Activated CD8-positive, alpha-beta memory T cell treated with anti-CD3 and anti-CD28 coated beads for 36 hours (primary cell): ENCODE data around the gene TTC7B. TPM values are rescaled to one million over a fixed set of nuclear protein-coding genes. Genes with fewer than 3 reads are reported as not detected.

Experiments used
- CTCF ChIA-PET: fragments of 350-600 bp; sonication (Branson Sonifier 250); formaldehyde crosslinking; loops from one replicate; lab custom pipeline; 2021; ENCODE audit warnings: antibody characterized with exemption; lab: Charles Lee
- POLR2A ChIA-PET: fragments of 350-600 bp; sonication (Branson Sonifier 250); formaldehyde crosslinking; loops from one replicate; lab custom pipeline; 2021; ENCODE audit warnings: antibody characterized with exemption; lab: Charles Lee
- total RNA-seq, 2 experiments: library from RNA; stranded (reverse); gene quantifications; one replicate each; pipeline ENCODE4 v1.2.3, GENCODE V29; 2021

The TTC7B gene
- total RNA-seq, 2 experiments from 2014 or later: 7.0 to 8.5 TPM

DNA sequence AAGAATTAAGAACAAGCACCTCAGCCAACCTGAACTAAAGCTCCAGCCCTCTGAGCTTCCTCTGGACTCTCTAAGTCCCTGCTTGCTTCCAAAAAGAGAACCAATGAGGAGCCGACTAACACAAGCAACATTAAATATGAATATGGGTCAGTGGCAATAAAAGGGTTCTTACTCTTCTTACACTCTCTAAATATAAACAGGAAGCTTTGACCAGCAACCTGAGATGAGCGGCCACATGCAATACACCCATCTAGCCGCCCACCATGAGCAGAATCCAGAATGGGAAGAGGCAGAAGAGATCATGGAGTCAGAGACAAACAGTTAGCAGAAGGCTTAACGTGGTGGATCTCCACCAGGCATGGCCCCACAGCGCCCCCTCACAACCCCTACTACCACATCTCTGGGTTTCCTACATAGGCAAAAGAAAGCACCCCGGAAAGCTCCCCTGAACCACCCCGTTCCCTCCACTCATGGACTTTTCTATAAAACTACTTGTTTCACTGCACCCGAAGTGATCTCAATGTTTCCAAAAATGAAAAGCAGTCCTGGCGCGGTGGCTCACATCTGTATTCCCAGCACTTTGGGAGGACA, 59.4 kb downstream of the TTC7B start:
- ChIA-PET CTCF (interaction anchor here (0.5 to 1.5 kb wide), 4 partner anchors 10 to 368 kb away, joined by 3 to 5 read pairs (median 4); no protein-coding TSS in a partner anchor), POLR2A (interaction anchor here (0.6 kb wide), 1 partner anchor 44 kb away, joined by 9 read pairs; no protein-coding TSS in a partner anchor)

DNA sequence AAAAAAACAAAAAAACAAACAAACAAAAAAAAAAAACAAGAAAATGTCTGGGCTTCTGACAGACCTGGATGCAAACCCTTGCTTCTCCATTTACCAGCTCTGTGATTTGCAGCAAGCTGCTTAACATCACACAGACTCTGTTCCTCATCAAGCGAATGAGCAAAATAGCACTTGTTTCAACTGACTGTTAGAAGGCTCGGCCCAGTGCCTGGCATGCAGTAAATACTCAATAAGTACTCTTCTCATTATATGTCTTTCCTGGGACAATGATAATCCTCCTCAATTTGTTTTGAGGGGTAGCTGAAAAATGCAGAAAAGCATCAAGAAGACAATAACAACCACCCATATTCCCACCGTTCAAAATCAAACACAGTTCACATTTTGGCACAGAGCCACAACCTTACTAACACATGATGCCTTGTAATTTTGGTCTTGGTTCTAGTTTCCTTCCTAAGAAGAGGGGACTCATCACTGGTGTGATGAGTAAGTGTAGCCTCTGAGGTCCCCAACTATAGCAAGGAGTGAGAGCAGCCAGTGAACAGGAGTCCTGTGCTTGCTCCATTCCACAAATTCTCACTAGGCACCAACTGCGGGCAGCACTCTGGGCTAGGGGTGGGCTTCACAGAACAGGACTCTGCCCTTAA, 60.4 kb downstream of the TTC7B start:
- POLR2A ChIA-PET: no interaction called here
- CTCF ChIA-PET: no interaction called here

DNA sequence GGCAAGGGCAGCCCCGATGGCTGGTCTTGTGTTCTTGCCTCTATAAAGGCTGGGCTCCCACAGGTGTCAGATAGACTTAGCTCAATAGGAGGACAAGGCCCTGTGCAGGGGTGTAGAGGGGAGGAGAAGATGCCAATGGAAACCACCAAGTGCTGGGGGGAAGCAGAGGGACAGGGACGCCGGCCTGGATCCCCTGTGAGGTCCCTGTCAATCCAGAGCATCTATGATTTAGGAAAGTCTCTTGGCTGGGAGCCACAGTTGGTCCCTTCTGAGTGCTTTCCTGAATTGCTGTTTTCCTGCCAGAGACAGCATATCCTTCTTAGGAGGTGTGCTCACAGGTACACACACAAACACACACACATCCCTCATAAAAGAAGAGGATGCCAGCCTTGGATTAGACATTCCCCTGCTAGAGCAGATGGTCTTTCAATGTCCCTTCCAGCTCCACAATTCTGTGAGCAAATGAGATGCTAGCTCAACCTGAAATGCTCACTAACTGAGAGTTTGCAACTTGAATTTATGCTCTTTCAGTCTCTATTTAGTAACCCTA, 62.7 kb downstream of the TTC7B start:
- POLR2A ChIA-PET: no interaction called here
- CTCF ChIA-PET: no interaction called here

DNA sequence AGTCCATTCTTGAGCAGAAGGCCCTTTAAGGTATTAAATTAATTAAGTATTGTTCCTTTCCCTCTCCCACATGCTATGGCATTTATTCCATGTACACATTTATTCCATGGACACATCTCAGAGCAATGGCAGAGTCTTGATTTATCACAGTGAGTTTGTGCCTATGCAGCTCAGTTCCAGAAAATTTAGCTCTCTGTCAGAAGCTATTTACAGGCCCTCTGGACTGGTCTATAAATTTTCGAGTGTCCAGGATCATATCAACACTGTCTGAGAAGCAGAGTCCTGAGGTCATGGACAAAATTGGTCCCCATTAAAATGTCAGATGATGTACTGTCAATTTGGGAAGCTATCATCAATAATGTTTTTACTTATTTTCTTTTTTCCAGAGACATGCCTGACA, 65.5 kb downstream of the TTC7B start:
- ChIA-PET CTCF (no interaction called here), POLR2A (no interaction called here)

DNA sequence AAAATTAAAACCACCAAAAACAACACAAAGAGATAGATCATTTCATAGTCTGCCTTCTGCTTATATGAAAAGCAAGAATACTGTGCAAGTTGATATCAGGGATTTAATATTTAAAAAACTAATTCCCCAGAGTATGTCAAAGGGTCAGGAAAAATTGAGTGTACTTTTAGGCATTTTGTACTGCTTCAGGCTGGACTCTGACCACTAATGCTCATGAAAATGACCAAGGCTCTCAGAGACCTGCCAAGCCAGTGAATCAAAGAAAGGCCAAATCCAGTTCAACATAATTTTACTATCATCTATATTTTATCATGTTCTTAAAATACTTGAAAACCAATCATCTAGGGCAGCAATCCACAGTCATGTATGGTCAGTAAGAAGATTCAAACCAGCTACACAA, 66.0 kb downstream of the TTC7B start:
- CTCF ChIA-PET: no interaction called here
- POLR2A ChIA-PET: no interaction called here

DNA sequence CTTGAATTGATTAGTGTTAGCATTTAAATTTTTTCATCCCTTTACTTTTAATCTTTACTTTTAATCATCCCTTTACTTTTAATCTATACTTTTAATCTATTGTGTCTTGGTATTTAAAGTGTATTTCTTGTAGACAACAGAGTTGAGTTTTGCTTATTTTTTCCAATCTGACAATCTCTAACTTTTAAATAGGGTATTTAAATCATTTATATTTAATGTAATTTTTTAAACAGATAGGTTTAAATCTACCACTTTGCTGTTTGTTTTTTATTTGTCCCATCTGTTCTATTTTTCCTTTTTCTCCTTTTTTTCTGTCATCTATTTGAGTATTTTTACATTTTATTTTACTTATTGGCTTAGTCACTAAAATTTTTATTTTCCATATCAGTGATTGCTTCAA, 68.3 kb downstream of the TTC7B start:
- CTCF ChIA-PET: no interaction called here
- POLR2A ChIA-PET: no interaction called here

DNA sequence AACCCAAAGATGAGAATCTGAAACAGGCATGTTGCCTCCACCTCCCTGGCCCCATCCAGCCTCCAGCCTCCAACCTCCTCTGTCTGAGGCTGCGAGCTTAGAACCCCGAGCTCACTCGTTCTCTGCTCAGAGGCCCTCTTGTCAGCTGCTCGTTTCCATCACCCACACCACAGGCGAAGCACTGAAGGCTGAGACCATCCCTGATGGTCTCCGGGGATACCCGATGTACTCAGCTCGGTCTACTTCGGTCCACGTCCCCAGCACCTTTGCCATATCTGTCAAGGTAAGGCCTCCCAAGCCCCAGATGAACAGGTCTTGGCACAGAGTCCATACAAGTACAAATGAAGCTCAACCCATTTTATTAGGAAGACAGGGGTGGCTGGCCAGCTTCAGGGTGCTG, 72.4 kb downstream of the TTC7B start:
- ChIA-PET CTCF (no interaction called here), POLR2A (no interaction called here)

DNA sequence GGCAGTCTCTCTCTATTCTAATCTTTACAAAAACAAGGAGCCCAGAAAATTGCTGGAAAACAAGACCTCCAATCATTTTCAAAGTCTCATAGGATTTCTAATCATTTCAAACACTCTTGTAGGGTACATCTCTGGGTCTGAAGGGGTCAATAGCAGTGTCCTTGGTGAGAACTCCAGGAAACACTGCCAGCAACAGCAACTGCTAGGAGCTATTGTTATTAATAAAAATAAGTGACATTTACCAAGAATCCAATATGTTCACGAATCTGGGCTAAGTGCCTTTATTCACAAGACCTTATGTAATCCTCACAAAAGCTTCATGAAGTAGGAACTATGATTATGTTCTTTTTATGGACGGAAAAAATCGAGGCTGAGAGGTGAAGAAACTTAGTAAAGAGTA, 72.8 kb downstream of the TTC7B start:
- ChIA-PET CTCF (no interaction called here), POLR2A (no interaction called here)

DNA sequence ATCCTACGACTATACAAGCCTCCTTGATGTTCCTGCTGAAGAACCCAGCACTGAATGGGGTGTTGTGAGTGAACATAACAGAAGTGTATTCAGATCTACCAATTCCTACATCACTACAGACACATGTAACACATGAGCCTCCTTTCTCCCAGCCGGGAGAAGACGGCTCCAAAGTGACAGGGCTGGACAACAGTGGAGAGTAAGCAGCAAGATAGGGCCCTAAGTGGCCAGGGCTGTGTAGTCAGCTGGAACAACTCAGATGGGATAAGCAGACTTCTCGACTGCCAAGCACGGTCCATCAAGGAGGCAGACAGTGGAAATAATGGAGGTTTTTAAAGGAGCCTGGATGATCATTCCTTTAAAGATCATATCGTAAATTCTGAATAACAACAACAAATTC, 73.5 kb downstream of the TTC7B start:
- ChIA-PET CTCF (no interaction called here), POLR2A (no interaction called here)

DNA sequence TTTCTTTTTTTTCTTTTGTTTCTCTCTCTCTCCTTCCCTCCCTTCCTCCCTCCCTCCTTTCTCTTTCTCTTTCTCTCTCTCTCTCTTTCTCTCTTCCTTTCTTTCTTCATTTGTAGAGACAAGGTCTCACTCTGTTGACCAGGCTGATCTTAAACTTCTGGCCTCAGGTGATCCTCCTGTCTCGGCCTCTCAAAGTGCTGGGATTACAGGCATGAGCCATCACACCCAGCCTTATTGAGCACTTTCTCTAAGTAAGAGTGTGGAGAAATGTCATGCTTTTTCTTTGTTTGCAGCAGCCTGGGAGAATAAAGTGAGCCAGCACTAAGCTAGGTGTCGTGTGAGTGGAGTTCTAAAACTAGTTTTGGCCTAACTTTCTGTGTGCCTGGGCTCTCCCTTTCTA, 74.0 kb downstream of the TTC7B start:
- ChIA-PET CTCF (no interaction called here), POLR2A (no interaction called here)

DNA sequence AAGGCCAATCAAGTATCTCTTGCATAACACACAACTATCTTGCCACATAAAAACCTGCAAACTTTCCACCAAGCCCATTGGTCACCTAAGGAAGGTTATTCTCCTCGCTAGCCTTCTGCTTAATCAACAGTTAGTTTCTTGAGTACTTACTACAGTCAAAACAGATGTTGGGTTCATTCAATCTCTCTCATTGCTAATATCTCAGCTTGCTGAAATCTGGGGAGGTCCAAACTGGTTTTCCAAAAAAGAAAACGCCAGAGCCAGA, 74.6 kb downstream of the TTC7B start:
- POLR2A ChIA-PET: no interaction called here
- CTCF ChIA-PET: no interaction called here

DNA sequence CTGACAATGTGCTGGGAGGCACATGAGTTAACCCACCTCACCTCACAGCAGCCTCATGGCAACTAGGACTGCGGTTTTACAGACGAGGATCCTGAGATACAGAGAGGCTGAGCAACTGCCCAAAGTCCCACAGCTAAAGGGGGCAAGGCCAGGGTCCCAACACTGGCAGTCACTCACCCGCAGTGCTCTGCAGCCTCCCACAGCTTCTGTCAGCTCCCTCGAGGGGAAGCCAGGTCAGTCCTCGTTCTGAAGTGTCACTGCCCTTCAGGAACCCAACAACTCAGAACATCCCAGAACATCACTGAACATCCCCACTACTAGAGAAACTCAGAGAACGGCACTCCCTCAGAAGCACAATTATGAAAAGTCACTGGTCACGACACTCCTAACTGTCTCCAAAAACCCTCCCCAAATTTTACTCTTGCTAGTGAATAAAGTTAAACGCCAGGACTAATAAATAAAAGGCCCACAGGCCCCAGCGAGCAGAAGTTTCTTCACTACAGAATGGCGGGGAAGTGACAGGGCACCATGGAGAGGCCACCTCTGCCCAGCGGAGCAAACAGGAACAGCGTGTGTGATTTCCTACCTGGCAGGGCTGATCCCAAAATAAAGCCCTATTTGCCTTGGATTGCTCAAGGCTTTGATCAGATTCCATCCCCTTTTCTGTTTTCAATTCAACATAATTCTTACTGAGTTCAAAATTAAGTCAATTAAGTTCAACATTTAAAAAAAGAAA, 75.1 kb downstream of the TTC7B start:
- CTCF ChIA-PET: interaction anchor here (0.7 kb wide), 1 partner anchor 392 kb away, joined by 3 read pairs; no protein-coding TSS in a partner anchor
- POLR2A ChIA-PET: no interaction called here

DNA sequence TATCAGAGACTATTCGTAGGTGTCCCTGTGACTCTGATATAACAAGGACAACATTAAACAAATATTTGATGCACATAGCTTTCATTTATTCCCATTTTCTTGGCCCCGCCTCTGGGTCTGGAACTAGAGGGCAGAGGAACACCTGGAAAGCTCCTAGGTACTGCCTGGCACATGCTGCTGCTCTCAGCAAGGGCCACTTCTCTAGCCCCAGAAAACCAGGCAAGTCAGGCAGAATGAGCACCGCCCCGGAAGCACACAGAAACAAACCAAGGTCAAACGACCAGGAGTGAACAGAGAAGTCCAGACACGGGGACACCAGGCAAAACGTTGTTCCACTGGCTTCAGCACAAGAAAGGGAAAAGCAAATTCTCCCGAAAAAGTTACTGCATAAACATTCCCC, 76.1 kb downstream of the TTC7B start:
- CTCF ChIA-PET: interaction anchor here (0.7 kb wide), 1 partner anchor 391 kb away, joined by 3 read pairs; no protein-coding TSS in a partner anchor
- POLR2A ChIA-PET: no interaction called here

DNA sequence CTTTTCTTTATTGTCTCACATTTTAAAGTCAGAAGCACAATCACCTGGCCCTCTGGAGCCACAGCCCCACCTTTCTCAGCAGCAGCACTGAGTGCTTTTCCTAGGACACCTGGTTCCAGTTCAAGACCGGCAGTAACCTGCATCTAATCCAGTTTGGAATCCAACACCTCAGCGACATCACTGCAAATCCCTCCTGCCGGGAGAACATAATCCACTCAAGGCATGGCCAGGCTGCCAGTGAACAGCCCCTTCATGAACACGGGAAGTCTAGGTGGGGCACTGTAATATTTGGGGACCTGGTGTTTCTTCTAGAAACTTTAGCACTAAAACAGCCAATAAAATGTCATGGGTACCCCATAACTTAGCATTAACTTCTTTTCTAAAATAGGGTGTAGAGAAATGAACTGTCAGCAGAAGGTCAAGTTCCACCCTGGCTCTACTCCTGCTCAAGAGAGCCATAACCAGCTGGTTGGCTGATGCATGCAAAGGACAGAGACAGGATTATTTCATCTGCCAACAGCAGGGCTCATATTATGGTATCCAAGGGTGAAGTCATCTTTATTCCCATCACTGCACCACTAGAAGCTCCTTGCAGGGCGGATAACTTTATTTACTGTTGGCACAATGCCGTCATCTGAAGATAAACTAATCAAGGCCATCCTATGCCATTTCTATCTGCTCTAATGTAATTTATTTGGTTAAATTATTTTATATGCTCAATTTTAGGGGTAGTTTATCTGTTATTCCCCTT, 76.7 kb downstream of the TTC7B start:
- CTCF ChIA-PET: no interaction called here
- POLR2A ChIA-PET: no interaction called here

DNA sequence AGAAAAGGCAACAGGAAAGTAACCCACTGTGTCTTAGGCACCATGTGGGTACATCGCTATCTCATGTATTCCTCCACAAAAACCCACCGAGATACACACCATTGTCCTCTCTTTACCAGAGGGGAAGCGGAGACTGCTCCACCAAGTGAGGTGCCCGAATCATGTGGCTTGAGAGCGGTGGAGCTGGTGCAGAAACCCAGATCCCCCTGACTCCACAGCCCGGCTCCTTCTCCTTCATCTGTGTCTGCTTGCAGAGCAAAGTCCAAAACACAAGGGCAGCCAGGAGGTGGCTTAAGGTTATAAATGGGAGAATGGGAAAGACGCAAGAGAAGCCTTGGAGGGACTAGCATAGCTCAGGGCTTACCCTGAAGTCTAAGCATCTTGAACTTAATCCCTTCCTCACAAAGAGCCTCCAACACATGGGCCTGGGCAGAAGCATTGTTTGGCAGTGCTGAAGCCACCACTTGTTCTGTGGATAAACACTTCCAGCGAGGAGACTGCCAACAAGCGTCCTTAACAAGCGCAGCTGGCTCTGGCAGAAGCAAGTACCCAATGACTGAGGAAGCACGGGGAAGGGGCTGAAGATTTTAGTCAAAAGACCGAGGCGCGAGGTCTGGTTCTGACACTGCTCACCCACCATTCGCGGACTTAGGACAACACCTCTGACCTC, 83.0 kb downstream of the TTC7B start:
- ChIA-PET POLR2A (no interaction called here), CTCF (interaction anchor here (0.6 kb wide), 1 partner anchor 175 kb away, joined by 3 read pairs; no protein-coding TSS in a partner anchor)

DNA sequence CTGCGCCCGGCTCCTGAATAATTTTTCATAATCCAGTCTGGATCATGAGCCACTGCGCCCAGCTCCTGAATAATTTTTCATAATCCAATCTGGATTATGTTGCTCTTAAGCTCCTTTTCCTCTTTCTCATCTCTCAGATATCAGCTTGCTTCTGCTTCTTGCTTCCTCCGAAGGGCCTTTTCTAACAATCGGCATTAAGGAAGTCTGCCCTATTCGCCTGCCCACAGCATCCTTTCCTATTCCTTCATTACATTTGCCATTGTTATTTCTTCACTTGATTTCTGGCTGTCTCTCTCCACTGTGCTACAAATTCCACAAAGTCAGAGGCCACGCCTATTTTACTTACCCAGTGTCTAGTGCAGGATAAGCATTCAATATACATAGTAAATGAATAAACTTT, 83.5 kb downstream of the TTC7B start:
- ChIA-PET CTCF (no interaction called here), POLR2A (no interaction called here)

DNA sequence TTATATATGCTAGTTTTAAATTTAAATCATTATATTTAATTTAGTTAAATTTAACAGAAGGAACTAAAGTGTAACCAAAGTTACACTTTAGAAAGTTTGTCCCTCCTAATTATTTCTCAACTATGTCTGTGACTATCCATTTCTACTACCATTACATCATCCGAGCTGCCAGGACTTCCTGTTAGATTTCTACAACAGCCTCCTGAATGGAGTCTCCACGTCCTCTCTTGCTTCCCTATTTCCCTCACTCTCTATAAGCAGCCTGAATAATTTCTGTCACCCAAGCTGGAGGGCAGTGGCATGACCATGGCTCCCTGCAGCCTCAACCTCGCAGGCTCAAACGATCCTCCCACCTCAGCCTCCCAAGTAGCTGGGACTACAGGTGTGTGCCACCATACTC, 84.1 kb downstream of the TTC7B start:
- ChIA-PET POLR2A (no interaction called here), CTCF (no interaction called here)

DNA sequence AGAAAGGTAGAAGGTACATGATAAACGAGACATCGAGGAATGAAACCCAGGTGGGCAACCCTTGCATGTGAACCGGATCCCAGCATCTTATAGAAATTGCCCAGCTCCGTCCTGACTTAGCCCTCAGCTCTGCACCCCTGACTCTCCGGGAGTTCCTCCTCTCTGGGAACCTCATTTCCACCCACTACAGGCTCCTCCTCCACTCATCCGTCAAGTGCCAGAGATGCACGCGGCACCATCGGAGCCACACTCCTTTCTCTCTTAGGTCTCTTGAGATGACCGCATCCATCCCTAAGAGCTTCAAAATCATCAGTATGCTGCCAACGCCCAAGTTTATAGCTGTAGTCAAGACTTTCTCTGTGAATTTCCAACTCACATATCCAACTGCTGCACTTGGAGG, 84.7 kb downstream of the TTC7B start:
- ChIA-PET POLR2A (no interaction called here), CTCF (no interaction called here)

DNA sequence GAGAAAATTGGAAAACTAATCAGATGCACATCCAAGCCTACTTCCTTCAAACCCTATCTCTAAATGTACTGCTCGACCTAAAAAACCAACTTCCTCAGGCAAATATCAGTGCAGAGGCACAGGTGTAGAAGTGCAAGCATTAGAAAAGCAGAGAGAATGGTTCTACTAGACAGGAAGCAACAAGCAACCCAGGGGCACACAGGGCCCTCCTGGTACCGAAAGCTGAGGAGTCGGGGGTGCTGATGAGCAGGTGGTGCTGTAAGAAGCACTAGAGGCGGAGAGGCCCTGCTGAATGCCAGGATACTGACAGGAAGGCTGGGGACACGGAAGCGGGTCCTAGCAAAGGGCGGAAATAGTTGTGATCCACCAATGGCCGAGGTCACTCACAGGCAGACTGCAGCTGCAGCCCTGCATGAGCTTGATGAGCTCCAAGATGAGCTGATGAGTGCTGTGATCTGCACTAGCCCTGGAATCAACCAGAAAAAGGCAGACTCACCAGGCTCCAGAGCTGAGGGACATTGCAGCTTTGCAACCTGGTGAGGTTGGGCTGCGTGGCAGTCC, 85.9 kb downstream of the TTC7B start:
- ChIA-PET POLR2A (no interaction called here), CTCF (no interaction called here)
